ENCODE data around the gene GPC5.
"Not testable (repeated sequence)": the region's sequence is repeated elsewhere in the genome, so short reads cannot be mapped to it uniquely, and the experiment has no call there.

Gene GPC5

DNA sequence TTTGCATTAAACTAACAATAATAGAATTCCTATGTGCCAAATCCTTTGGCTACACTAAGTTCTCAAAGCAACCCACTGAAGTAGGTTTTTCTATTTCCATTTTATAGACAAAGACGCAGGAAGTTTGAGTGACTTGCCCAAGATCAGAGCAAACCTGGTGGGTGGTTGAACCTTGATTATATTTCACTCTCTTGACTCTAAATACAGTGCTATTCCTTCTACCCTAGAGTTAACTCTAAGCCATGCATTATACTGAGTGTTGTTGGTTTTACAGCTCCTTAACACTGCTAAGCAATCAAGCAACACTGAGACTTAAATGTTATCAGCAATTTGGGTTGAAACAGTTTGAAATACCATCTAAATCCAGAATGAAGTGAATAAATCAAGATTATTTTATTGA is 1014.6 kb downstream of the GPC5 start:
- DNase-seq: no peak

DNA sequence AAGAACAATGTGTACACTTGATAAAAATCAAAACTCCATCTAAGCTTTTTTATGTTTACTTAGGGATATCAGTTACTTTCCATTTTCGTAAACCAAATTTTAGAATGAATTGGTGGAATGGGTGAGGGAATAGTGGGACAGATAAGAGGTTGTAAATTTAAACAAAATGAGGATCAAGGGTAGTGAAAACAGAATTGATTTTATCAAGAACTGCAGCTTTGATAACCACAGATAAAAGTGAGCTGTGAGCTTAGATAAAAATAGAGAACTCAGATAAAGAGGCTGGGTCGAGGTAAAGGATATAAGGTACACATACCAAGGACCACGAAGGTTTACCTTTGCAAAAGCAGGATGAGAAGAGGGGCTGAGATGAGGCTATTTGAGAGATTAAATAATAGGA is 1015.0 kb downstream of the GPC5 start:
- DNase-seq: no peak

DNA sequence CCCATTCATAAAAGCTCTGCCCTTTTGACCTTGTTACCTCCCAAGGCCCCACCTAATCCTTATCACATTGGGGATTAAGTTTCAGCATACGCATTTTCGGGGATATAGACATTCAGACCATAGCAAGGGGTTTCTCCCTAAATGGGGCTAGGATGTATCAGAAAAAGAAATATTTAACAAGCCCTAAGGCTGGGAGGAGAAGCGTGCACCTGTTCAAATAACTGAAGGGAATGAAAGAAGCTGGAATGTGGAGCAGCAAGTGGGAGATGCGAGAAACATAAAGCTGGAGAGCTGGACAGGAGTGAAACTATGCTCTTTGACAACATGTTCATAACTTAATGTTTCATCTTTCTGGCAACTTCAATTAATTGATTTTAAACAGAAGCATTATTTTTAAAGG is 1016.4 kb downstream of the GPC5 start:
- DNase-seq: no peak

DNA sequence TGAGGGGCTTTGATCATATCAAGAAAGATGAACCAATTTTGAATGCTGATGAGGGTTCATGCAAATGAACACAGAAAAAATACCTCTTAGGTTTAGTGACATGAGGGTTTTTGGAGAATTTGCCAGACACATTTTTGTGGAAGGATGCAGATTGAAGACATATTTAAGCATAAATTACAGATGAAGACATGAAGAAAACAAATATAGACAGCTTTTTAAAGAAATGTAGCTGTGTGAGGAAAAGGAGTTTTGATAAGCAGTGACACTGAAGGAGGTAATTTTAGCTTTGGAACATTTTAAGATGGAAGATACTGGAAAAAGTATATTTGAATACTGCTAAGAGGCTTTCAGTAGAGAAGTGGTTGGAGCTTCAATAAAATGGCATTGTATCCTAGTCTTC is 1017.4 kb downstream of the GPC5 start:
- no peak for DNase-seq

DNA sequence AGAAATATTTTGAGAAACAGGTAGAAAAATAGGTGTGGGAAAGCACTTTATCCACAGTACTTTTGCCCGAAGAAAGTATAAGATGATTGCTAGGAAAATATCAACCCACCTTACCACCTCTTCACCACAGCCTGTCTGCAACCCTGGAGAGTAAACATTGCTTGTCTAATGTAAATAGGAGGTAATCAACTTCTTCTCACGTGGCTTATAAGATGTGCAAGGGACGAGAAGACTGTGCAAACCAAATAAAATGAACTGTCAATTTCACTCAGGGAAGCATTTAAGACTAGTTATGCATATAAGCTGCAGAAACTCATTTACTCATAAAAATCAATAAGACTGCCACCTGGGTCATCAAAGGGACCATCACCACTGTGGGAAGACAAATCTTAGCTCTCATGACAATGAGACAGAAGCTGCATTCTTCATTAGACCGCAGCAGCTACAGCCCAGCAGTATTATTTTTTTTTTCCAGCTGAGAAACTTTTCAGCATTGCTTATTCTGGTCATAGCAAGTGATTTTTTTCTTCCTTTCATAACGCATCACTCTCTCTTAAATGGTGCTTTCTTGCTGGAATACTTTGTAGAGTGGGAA is 1020.5 kb downstream of the GPC5 start:
- no peak for DNase-seq

DNA sequence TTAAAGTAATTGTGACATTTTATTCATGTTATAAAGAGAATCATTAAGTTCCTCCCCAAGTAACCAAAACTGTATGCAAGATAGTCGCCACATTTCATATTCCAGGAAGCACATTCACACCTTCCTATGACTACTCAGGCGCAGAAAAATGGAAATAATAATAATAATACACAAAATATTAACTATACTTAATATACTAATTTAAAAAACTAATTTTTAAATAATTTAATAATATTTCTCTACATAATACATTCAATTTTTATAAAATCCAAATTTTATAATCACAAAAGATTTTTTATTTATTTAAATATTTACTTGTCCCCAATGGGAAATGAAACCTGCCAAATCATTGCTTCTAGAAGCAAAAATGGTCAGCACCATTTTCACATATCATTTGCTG is 1030.8 kb downstream of the GPC5 start:
- DNase-seq: no peak

DNA sequence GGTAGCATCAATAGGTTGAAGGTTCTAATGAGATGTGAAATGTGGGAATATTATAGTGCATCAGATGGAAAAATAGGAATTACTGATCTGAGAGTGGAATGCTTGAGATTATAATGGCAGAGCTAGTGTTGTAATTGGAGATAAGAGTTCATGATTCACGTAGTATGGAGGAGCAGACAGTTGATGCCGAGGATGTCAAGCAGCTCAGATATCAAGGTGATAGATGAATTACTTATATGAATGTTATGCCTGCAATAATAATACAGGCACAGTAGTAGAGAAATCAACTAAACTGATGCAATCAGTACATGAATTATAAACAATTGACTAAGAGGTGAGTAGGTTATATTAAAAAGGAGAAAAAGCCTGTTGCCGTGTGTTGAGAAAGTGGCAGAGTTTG is 1035.0 kb downstream of the GPC5 start:
- DNase-seq: no peak

DNA sequence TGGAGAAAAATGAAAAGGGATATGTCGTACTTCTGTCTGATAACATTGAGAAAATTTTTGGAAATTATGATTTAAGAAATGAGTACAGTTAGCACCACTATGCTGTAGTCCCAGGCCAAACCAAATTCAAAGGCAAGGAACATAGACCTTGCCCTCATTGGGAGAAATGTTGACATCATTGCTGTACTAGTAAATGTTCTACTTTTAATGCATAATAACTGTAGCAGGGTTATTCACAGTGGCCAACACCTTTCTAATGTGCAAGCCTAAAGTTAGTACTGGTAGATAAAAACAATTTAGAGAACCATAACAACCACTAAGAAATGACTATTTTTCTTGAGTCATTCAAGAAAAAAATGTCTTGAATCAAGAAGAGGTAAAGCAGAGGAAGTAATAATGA is 1035.5 kb downstream of the GPC5 start:
- no peak for DNase-seq

DNA sequence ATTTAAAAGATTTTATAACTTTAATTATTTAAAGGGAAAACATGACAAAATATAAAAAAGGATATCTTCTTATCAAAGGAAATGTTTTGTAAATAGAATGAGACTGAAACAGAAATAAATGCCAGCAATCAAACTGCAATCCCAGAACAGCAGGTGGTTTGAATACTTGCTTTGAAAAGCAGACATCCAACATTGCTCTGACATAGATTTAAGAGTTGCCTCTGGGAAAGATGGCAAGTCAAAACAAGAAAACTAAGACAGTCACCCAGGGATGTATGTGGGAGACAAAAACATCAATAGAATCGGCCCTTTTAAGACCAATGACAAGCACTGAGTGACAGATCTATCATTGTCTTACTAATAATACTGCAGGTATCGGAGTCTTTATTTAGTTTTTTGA is 1038.5 kb downstream of the GPC5 start:
- DNase-seq: no peak

DNA sequence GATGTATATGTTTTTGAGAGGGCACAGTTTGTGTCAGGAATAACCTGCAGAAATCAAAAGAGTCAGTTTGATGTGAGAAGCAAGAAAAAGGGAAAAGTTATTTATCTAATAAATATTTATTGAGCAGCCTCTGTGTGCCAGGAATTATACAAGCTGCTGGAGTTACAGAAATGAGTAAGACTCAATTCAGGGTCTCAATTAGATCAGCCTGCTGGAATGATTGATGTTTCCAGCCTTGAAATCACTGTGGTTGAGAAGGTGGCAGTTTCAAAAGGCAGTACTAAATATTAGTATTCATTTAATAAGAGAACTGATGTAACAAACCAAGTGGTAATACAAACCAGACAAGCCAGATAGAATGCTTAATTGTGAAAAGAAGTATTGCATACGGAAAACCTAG is 1045.8 kb downstream of the GPC5 start:
- no peak for DNase-seq

DNA sequence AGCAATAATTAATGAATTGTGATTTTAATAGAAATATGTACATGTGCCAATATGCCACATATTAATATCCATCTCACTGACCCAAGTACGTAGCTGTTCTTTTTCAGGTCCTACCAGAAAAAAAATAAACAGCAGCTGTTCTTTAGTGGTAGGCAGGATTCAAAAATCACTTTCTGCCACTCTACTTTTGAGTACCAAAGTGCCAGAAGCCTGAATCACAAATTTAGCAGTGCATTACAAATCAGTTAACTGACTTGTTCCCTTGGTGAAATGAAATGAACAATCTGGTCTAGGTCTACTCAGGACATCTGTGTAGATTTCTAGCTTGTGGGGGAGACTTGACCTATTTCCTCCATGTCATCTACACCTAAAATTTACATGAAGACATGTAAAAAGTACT is 1052.6 kb downstream of the GPC5 start:
- no peak for DNase-seq

DNA sequence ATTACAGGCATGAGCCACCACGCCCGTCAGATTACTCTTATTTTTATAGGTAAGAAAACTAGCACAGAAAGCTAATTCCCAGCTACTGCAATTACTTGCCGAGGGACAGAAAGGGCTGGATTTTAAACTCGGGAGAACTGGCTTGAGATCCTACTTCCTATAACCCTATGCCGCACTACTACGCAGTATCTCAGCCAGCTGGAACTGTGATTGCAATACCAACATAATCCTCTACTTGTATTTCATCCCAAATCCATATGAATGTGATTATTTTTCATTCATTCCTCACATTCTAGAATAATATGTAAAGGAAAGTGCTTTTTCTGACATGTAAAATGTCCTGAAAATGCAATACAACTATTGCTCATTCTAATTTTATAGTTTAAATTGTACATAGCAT is 1054.4 kb downstream of the GPC5 start:
- DNase-seq: no peak

DNA sequence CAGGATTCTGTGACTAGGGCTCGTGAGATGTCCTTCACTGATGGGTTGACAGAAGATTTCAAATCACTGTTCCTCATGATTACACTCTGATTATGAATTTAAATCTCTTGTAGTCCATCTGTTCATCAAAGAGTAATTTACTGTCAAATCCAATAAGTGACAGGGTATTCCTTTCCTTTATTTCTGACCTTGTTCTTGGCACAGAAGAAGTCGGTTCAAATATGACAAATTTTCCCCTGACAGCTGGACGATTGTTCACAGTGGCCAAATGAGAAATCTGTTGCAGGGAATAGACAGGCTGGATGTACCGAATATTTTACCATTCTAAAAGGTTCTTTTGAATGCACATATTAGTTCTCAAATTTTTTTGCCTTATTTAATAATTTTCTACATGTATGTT is 1060.9 kb downstream of the GPC5 start:
- DNase-seq: no peak

DNA sequence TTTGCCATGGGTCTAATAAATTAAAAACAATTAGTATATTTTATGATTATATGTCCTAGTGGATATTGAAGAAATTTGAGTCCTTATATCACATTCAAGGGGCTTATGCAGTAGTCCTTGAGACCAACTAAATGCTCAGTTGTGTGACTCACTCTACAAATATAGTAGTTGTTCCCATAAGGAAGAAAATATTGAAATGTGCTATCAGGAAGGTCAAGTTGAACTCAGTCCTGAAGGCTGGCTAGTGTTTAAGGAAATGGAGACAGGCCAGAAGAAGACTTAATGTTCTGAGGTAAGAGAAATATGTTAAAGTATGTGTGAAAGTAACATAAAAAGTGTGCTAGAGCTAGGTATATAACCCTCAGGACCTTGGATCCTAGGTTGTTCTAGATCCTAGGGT is 1062.1 kb downstream of the GPC5 start:
- no peak for DNase-seq

DNA sequence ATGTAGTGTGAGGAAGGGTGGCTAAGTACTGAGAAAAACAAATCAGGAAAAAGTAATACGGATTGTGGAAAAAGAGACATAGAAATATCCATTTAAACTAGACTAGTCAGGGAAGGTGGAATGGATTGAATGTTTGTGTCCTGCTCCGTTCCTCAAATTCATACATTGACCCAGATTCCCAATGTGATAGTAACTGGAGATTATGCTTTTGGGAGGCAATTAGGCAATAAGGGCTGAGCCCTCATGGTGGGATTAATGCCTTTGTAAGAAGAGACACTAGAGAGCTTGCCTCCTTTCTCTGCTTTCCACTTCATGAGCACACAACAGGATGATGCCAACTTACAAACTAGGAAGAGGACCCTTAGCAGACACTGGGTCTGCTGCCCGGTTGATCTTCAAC is 1063.0 kb downstream of the GPC5 start:
- DNase-seq: no peak

DNA sequence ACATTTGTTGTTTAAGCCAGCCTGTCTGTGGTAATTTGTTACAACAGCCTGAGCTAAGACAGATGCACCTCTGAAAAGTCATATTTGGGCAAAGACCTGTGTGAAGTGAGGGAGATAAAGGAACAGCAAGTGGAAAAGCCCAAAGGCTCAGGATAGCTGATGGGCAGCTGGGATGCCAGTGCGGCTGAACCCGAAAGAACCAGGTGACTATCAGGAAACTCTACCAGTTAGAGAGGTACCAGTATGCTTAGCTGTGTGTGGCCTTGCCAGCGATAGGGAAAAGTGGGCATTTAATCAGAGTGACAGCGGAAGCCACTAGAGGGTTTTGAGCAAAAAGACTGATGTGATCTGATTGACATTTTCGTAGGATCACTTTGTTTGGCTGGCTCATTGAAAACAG is 1063.4 kb downstream of the GPC5 start:
- DNase-seq: no peak

DNA sequence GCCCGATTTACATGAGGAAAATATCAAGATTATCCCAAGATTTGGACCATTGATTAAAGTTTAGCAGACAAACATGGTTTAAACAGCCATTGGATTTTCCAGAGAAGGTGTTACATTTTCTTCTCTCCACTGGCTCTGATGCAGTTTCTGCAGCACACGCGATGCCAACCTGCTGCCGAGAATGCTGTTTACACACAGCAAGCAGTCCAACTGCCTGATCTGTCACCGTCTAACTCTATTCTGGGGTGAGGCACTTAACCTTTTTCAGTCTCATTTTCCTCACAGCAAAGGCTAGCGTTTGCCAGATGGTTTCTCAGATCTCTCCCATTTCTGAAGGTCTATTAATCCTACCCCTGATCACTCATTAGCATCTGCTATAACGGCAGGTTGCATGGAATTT is 1064.7 kb downstream of the GPC5 start:
- DNase-seq: no peak

DNA sequence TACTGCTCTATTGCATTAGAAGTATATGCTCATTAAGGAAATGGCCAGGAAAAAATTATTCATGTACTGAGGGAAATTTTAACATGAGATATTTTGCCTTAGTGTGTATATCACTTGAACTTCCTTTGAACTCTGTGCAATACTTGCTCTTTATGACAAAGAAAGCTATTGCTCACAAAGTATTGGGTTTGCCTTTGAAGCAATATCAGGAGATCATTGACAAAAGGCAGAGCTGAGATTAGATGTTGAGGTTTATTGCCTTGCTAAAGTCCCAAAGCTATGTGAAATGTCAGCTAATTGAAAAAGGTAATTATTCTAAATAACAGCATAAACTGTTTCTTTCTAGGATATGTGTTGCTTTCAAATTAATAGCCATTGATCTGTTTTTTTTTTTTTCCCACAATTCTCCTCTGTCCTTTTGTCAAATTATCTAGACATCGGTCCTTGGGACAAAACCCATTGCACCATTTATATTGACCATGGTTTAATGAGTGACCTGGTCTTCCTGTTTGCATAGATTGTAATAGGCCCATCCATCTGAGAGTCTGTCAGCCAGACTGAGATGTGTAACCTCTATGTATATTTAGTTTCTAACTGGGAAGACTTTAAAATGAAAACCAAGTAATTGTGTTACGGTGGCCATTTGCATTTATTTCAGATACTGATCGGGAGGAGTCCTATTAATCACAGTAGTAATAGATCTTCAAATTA is 1075.5 kb downstream of the GPC5 start:
- no peak for DNase-seq

DNA sequence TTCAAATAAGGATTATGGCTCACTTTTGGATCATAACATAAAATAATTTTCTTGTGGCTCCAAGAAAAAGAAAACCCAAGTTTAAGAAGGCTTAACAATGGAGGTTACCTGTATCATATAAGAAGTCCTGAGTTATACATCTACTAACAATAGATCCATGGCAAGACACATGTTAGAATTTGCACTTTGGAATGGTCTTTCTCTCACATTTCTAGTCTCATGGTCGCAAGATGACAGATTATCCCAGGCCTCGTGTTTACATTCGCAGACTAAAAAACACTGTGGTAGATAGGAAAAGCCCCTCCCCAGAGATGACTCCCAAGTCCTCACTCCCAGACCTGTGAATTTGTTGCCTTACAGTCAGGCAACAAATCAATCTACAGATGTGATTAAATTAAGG is 1082.0 kb downstream of the GPC5 start:
- no peak for DNase-seq

DNA sequence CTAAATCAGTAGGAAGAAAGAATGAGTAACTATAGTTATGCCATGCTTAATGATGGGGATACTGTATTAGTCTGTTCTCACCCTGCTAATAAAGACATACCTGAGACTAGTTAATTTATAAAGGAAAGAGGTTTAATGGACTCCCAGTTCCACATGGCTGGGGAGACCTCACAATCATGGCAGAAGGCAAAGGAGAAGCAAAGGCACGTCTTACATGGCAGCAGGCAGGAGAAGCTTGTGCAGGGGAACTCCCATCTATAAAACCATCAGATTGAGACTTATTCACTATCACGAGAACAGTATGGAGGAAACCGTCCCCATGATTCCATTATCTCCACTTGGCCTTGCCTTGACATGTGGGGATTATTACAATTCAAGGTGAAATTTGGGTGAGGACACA is 1084.4 kb downstream of the GPC5 start:
- DNase-seq: not testable (repeated sequence)

DNA sequence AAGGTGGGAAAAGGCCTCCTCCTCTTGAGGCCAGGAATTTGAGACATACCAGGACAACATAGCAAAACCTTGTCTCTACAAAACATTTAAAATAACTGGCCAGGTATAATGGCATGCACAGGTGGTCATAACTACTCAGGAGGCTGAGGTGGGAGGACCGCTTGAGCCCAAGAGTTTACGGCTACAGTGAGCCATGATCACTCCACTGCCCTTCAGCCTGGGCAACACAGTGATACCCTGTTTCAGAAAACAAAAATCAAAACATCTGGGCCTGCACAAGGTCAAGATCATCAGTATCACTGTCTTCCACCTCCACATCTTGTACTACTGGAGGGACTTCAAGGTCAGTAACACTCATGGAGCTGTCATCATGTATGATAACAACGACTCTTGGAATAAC is 1085.5 kb downstream of the GPC5 start:
- DNase-seq: no peak

DNA sequence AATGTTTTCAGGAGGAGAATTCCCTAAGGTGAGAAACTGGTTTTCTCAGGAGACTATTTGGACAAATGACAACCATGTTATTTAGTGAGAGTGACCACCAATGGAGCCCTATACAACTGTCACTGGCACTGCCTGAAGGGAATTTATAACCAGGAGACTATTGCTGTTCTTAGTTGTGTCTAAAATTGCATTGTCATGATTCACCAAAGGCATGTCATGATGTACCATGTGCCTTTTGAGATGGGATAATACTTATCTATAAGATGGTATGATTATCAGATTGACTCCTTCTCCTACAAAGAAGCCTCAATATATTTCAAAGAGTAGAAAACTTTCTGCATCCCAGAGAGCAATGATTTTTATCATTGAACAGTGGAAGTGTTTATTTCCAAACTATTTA is 1088.8 kb downstream of the GPC5 start:
- DNase-seq: no peak

DNA sequence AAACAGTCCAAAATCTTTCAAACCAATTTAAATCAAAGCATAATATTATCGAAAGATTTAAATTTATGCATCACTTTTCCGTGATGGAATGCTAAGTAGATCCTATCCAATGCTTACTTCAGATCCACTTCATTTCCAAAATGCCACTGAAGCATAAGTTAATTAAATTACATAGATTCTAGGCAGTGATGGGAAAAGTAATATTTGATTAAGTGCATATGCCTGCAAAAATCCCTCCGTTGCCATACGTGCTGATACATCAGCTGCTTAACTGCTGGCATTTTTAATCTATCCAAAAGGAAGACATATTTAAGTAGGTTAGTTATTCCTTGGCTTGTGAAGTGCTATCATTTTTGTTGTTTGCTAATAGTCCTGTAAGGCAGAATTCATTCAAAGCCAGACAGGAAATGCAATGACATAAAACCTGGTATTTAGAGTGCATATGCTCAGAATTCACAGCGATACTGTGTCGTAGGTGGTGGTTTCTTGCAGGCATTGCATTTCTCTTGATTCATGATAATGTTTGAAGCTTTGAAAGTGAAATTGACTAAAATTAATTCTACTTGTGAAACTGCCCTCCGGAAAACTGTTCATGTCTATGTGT is 1089.9 kb downstream of the GPC5 start:
- no peak for DNase-seq

DNA sequence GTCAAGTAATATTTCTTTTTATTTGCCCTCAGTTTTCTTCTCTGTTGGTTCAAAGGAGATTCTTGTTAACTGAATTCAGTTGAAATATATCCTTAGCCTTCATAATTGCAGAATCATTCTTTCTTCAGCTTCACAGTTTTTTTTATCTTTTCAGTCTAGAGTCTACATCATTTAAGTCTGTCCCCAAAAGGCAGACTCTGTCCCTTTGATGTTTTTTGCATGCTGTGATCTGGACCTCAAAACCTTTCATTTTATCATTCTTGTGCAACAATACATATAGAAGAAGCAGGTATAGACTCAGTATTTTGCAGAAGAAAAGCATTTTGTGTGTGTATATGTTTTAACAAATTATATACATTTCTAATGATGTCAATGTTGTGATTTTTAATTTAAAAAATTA is 1093.4 kb downstream of the GPC5 start:
- no peak for DNase-seq

DNA sequence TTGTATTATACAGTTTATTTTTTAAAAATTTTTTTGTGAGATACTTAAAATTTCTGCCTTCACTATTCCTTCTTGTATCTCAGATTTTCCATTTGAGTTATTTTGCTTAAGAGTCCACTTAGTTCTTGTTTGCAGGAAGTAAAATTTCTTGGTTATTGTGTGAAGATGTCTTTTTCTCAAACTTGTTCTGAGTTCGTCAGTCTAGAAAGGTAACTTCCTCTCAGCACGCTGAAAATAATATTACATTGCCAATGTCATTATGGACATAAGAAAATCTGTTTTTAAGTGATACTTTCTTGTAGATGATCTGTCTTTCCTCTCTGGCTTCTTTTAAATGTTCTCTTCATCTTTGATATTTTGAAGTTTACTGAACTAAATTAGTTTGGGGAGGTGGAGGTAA is 1096.5 kb downstream of the GPC5 start:
- no peak for DNase-seq

Data from activated naive CD4-positive, alpha-beta T cell treated with anti-CD3 and anti-CD28 coated beads, Interleukin-2, amount 50 U/mL, for 16 hours (primary cell).